Activated naive CD8-positive, alpha-beta T cell treated with anti-CD3 and anti-CD28 coated beads, Interleukin-2, amount 50 U/mL, for 24 hours (primary cell): ENCODE data around the gene B4GALT6.

ENCODE experiments used
- ATAC-seq: fragments of 150-1000 bp; cut with Tn5 transposase; one replicate; pipeline ENCODE4 v1.10.0; 2021
- DNase-seq: peaks from one replicate; pipeline ENCODE4 v3.0.0; 2021
- H3K27ac Mint-ChIP-seq: one replicate; pipeline ENCODE4 v1.8.0; 2021; ENCODE audit warnings: mild to moderate bottlenecking, mixed read lengths
- H3K27me3 Mint-ChIP-seq: one replicate; pipeline ENCODE4 v1.8.0; 2021; ENCODE audit warnings: mixed read lengths
- H3K36me3 Mint-ChIP-seq: one replicate; pipeline ENCODE4 v1.8.0; 2021; ENCODE audit warnings: low read depth, mixed read lengths
- H3K4me1 Mint-ChIP-seq: one replicate; pipeline ENCODE4 v1.8.0; 2021; ENCODE audit warnings: mixed read lengths
- H3K4me3 Mint-ChIP-seq: one replicate; pipeline ENCODE4 v1.8.0; 2021; ENCODE audit warnings: mild to moderate bottlenecking, moderate library complexity, mixed read lengths
- H3K9me3 Mint-ChIP-seq: one replicate; pipeline ENCODE4 v1.8.0; 2021; ENCODE audit warnings: mixed read lengths

B4GALT6 gene

DNA sequence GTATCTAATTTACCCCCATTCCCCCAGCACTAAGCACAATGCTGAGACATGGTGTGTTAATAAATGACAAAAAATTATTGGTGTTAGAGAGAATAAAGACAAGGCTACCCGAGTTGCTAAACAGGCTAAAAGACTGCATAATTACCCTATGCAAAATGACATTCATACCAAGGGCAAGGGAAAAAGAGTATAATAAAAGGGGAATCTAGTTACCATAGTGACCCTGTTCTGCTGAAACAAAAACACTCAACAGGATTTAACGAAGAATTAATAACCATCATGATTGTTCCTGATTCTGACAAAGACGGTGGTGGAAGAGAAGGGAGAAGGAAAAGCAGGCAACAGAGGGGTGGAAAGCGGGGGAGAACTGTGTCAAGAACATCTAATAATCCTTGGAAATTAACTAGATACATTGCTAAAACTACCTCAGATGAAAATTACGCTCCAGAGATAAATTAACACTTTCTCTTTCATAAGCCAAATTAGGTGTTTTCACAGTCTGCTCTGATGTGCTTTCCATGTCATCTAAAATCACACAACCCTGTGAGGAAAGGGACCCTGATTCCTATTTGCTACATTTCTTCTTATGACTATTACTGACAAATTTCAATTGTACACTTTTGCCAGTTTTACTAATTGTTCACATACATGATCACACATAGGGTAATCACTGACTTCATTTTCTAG is 67.2 kb downstream of the B4GALT6 start:
- H3K4me1 Mint-ChIP-seq = peaks cover 2% of the 10 kb centered on the region
- DNase-seq = no peak
- H3K27me3 Mint-ChIP-seq = peaks cover 5% of the 10 kb centered on the region
- no peak overlapping the region for H3K4me3 Mint-ChIP-seq
- H3K9me3 Mint-ChIP-seq = no peaks in the 10 kb centered on the region
- H3K36me3 Mint-ChIP-seq = no peaks in the 10 kb centered on the region
- no peak for ATAC-seq
- no peak overlapping the region for H3K27ac Mint-ChIP-seq

GRCh38 chr18:31616586-31616985 is 67.8 kb downstream of the B4GALT6 start:
- H3K4me3 Mint-ChIP-seq = no peak overlapping the region
- H3K9me3 Mint-ChIP-seq = no peaks in the 10 kb centered on the region
- no peak overlapping the region for H3K27ac Mint-ChIP-seq
- H3K36me3 Mint-ChIP-seq = no peaks in the 10 kb centered on the region
- H3K4me1 Mint-ChIP-seq = peaks cover 2% of the 10 kb centered on the region
- DNase-seq (no peak), ATAC-seq (no peak)
- peaks cover 5% of the 10 kb centered on the region for H3K27me3 Mint-ChIP-seq

- Mint-ChIP-seq H3K4me3 (no peak overlapping the region), H3K36me3 (no peaks in the 10 kb centered on the region), H3K27ac (no peak overlapping the region)
Observed at GRCh38 chr18:31614044-31614443, 70.3 kb downstream of the B4GALT6 start.

DNA sequence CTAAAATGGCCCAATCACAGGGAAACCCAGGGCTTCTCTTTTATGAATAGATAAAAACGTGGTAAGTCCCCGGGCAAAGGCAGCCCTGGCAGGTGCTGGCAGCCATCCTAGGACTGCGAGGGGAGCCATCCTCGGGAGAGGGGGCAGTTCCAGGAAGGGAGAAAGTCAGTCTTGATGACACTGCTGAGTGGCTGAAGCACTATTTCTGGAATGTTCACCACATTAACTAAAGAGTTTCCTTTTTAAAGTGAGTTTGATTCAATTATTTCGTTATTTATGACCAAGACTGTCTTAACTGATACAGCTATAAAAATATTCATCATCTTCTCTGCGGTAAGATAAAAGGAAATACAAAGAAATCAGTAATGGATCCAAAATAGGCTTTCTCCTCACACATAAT is 72.3 kb downstream of the B4GALT6 start:
- no peak overlapping the region for H3K27ac Mint-ChIP-seq
- DNase-seq = no peak
- peaks cover 2% of the 10 kb centered on the region for H3K4me1 Mint-ChIP-seq
- no peaks in the 10 kb centered on the region for H3K36me3 Mint-ChIP-seq
- ATAC-seq = no peak
- no peaks in the 10 kb centered on the region for H3K9me3 Mint-ChIP-seq
- H3K27me3 Mint-ChIP-seq = peaks cover 4% of the 10 kb centered on the region
- H3K4me3 Mint-ChIP-seq = no peak overlapping the region

More at GRCh38 chr18:31614044-31614443, 70.3 kb downstream of the B4GALT6 start:
- ATAC-seq (no peak), DNase-seq (no peak)
- Mint-ChIP-seq H3K27me3 (peaks cover 5% of the 10 kb centered on the region), H3K9me3 (no peaks in the 10 kb centered on the region), H3K4me1 (peaks cover 2% of the 10 kb centered on the region)

DNA sequence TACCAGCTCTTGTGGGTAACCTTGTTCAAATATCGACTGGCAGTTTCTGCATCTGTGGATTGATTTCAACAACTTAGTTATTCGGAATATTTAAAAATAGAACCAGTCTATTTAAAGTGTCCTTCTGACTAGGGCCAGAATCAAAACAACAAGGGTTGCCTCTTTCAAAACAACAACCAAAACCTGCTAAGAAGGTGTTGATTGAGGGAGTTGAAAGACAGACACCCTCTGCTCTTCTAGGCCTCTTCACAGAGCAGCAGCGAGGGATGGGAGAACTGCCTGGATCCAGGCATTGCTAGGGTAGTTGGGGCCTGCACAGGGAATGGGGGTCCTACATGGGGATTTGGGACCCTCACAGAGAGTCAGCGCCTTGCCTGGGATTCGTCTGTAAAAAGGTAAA is 72.9 kb downstream of the B4GALT6 start:
- no peak for ATAC-seq
- H3K9me3 Mint-ChIP-seq = no peaks in the 10 kb centered on the region
- no peak overlapping the region for H3K4me3 Mint-ChIP-seq
- H3K36me3 Mint-ChIP-seq = no peaks in the 10 kb centered on the region
- H3K27me3 Mint-ChIP-seq = peaks cover 2% of the 10 kb centered on the region
- no peak for DNase-seq
- H3K4me1 Mint-ChIP-seq = peaks cover 2% of the 10 kb centered on the region
- H3K27ac Mint-ChIP-seq = no peak overlapping the region

- Mint-ChIP-seq H3K36me3 (no peaks in the 10 kb centered on the region), H3K4me3 (no peak overlapping the region), H3K27me3 (peaks cover 4% of the 10 kb centered on the region), H3K27ac (no peak overlapping the region), H3K9me3 (no peaks in the 10 kb centered on the region), H3K4me1 (no peaks in the 10 kb centered on the region)
- ATAC-seq (no peak), DNase-seq (no peak)
Observed at GRCh38 chr18:31610286-31611205, 73.8 kb downstream of the B4GALT6 start.

DNA sequence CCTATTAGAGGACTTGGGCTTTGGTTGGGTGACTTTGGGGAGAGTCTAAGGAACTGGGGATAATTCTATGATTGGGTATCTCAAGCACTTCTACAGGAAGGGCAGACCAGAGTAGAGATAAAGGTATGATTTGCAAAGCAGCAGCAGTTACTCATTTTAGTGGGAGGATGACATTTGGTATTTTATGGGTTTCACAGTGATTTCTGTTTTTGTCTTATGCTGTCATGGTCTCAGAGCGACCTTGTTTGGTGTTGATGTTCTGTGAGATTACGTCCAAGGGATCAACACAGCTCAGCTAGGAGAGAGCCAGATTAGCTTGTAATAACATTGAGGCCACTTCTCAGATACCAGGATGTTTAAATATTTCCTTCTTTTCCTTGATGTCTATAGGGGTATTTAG is 74.5 kb downstream of the B4GALT6 start:
- Mint-ChIP-seq H3K36me3 (no peaks in the 10 kb centered on the region), H3K27me3 (peaks cover 4% of the 10 kb centered on the region), H3K4me3 (no peak overlapping the region), H3K27ac (no peak overlapping the region), H3K9me3 (no peaks in the 10 kb centered on the region), H3K4me1 (no peaks in the 10 kb centered on the region)
- DNase-seq (no peak), ATAC-seq (no peak)

GRCh38 chr18:31607384-31607783 is 77.0 kb downstream of the B4GALT6 start:
- H3K36me3 Mint-ChIP-seq = no peaks in the 10 kb centered on the region
- H3K9me3 Mint-ChIP-seq = no peaks in the 10 kb centered on the region
- ATAC-seq (no peak), DNase-seq (no peak)
- H3K27me3 Mint-ChIP-seq = peaks cover 8% of the 10 kb centered on the region
- H3K27ac Mint-ChIP-seq = no peak overlapping the region
- peaks cover 3% of the 10 kb centered on the region for H3K4me1 Mint-ChIP-seq
- H3K4me3 Mint-ChIP-seq = no peak overlapping the region

GRCh38 chr18:31606265-31606664 is 78.1 kb downstream of the B4GALT6 start:
- peaks cover 11% of the 10 kb centered on the region for H3K27me3 Mint-ChIP-seq
- H3K9me3 Mint-ChIP-seq = no peaks in the 10 kb centered on the region
- no peak overlapping the region for H3K27ac Mint-ChIP-seq
- H3K36me3 Mint-ChIP-seq = no peaks in the 10 kb centered on the region
- H3K4me3 Mint-ChIP-seq = no peak overlapping the region
- ATAC-seq (no peak), DNase-seq (no peak)
- H3K4me1 Mint-ChIP-seq = peaks cover 3% of the 10 kb centered on the region

- peaks cover 3% of the 10 kb centered on the region for H3K4me1 Mint-ChIP-seq
- no peaks in the 10 kb centered on the region for H3K36me3 Mint-ChIP-seq
- peak; percentile 83 for ATAC-seq
- peak overlapping the region; percentile 43 for H3K27ac Mint-ChIP-seq
- peak; percentile 6 for DNase-seq
- H3K27me3 Mint-ChIP-seq = peaks cover 11% of the 10 kb centered on the region
- no peaks in the 10 kb centered on the region for H3K9me3 Mint-ChIP-seq
- H3K4me3 Mint-ChIP-seq = no peak overlapping the region
Observed at GRCh38 chr18:31603315-31603714, 81.1 kb downstream of the B4GALT6 start.

DNA sequence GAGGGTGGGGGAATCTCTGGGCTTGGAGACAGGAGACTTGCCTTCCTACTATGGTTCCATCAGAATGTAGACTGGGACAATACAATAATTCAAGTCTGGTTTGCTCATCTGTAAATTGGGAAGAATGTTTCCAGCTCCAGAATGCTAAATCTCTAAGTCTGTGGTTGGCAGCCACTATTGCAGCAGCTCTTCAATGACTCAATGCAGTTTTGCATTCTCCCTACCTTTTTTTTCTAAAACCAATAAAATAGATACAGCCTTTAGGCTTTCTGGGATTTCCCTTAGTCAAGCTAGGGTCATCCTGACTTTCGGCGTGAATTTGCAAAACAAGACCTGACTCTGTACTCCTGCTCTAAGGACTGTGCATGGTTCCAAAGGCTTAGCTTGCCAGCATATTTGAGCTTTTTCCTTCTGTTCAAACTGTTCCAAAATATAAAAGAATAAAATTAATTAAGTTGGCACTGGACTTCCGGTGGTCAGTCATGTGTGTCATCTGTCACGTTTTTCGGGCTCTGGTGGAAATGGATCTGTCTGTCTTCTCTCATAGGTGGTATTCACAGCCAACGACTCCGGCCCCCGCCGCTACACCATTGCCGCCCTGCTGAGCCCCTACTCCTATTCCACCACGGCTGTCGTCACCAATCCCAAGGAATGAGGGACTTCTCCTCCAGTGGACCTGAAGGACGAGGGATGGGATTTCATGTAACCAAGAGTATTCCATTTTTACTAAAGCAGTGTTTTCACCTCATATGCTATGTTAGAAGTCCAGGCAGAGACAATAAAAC is 86.2 kb downstream of the B4GALT6 start:
- Mint-ChIP-seq H3K27me3 (peaks cover 3% of the 10 kb centered on the region), H3K9me3 (no peaks in the 10 kb centered on the region), H3K4me3 (no peak overlapping the region), H3K27ac (no peak overlapping the region), H3K36me3 (no peaks in the 10 kb centered on the region), H3K4me1 (peaks cover under 1% of the 10 kb centered on the region)
- ATAC-seq = no peak
- no peak for DNase-seq

DNA sequence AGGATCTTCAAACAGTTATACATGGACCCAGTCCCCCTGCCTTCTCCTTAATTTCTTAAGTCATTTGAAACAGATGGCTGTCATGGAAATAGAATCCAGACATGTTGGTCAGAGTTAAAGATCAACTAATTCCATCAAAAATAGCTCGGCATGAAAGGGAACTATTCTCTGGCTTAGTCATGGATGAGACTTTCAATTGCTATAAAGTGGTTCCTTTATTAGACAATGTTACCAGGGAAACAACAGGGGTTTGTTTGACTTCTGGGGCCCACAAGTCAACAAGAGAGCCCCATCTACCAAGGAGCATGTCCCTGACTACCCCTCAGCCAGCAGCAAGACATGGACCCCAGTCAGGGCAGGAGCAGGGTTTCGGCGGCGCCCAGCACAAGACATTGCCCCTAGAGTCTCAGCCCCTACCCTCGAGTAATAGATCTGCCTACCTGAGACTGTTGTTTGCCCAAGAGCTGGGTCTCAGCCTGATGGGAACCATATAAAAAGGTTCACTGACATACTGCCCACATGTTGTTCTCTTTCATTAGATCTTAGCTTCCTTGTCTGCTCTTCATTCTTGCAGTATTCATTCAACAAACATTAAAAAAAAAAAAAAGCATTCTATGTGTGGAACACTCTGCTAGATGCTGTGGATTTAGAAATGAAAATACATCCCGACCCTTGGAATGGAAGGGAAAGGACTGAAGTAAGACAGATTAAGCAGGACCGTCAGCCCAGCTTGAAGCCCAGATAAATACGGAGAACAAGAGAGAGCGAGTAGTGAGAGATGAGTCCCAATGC is 88.1 kb downstream of the B4GALT6 start:
- Mint-ChIP-seq H3K4me1 (no peaks in the 10 kb centered on the region), H3K36me3 (no peaks in the 10 kb centered on the region), H3K27me3 (no peaks in the 10 kb centered on the region), H3K27ac (no peak overlapping the region), H3K9me3 (no peaks in the 10 kb centered on the region), H3K4me3 (no peak overlapping the region)
- ATAC-seq = no peak
- DNase-seq = no peak

DNA sequence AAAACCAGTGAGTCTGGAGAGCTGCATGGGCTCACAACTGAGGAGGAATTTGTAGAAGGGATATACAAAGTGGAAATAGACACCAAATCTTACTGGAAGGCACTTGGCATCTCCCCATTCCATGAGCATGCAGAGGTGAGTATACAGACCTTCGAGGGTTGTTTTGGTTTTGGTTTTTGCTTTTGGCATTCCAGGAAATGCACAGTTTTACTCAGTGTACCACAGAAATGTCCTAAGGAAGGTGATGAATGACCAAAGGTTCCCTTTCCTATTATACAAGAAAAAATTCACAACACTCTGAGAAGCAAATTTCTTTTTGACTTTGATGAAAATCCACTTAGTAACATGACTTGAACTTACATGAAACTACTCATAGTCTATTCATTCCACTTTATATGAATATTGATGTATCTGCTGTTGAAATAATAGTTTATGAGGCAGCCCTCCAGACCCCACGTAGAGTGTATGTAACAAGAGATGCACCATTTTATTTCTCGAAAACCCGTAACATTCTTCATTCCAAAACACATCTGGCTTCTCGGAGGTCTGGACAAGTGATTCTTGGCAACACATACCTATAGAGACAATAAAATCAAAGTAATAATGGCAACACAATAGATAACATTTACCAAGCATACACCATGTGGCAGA is 89.1 kb downstream of the B4GALT6 start:
- Mint-ChIP-seq H3K9me3 (no peaks in the 10 kb centered on the region), H3K27me3 (no peaks in the 10 kb centered on the region), H3K27ac (no peak overlapping the region), H3K4me3 (no peak overlapping the region), H3K4me1 (no peaks in the 10 kb centered on the region), H3K36me3 (no peaks in the 10 kb centered on the region)
- DNase-seq (no peak), ATAC-seq (no peak)
